Measurements from ENCODE around the gene CDK17.

Gene CDK17

DNA sequence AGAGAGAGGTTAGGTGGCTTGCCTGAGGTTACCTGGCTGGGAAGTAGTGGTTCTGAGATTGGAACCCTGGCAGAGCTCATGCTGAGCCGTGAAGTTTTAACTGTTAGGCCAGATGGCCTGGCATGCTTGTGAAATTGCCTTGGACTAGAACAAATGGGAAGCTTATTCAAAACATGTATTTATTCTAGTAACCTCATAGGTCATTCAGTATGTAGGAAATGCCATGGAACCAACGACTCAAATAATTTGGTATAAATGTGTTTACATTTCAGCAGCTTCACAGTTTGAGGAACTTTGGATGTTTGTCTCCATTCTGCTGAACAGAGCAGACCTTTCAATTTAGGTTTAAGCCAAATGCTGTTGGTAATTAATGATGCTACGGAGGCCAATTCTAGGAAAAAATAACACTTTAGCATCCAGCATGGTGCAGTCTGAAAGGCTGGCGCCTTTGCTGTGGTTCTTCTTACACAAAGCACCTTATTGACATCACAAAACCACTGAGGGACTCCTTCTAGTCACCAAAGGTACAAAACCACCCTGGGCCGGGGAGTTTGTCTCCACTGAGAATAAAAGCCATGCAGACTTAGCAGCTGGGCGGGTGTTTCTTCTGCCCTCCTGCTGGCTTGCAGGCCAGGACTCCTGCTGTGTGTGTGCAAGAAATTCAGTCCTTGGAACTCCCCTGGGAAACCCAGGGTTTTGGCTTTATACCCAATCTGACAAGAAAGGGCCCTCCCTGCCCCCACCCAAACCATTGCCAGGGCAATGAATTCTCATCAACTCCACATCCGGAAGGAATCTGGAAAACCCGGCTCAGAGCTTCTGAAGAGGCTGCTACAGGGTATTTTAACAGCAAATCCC, 141.9 kb downstream of the CDK17 start:
- peak; percentile 51 for DNase-seq

DNA sequence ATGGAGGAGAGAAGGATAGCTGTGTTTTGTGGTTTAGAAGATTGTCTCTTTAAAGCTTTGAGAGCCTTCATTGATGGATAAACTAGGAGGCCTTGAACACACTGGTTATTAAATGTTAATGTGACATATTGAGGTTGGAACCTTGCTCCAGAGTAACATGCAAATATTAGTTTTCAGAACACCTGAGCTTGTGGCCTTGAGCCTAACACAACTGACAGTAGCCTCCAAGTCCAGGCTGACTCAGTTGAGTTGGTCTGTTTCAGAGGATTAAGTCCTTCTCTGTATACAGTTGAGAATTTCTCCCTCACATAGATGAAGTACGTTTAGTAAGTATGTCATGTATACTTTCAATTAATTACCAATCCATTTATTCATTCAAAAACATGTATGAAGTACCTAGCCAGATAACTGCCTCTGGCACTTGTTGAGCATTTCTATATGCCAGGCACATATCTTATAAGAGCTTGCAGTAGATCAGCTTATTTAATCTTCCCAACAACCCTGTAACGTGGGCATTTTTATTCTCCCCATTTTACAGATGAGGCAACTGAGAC, 142.6 kb downstream of the CDK17 start:
- DNase-seq = no peak

GRCh38 chr12:96256672-96257361, 143.4 kb downstream of the CDK17 start:
- DNase-seq = no peak

- peak; percentile 72 for DNase-seq
Observed at GRCh38 chr12:96255077-96255476, 145.2 kb downstream of the CDK17 start.

GRCh38 chr12:96250119-96250685, 150.0 kb downstream of the CDK17 start:
- no peak for DNase-seq

GRCh38 chr12:96249196-96250118, 150.8 kb downstream of the CDK17 start:
- peak; percentile 62 for DNase-seq

DNA sequence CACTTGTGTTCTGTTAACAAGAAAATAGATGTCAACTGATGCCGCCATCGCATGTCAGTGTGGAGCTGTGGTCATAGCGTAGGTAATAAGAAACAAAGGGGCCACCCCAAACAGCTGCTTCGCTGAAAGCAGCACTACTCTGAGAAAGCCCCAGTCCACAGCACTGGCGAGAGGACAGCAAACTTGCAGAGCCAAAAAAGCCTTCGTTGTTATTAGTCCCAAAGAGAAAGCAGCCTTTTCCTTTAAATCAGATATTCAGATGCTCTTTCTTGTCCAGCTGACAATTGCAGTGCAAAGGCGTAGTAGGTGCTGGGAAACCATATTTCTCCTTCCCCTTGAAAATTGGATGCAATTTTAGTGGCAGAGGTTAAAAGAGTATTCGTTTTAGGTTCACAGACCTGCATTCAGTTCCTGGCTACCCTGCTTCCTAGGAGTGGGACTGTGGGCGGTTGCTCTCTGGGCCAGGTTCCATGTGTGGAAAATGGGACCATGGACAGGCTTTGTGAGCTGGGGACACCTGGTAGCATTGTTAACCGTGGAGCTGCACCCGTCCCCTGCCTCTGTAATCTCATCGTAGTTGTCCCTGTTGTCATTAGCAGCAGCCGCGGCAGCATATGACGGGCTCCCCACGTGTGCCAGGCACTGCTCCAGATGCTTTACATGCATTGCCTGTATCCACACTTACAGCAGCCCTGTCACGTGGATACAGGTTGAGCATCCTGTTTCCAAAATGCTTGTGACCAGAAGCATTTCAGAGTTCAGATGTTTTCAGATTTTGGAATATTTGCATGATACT, 151.9 kb downstream of the CDK17 start:
- no peak for DNase-seq

GRCh38 chr12:96247563-96247962, 152.7 kb downstream of the CDK17 start:
- no peak for DNase-seq

- DNase-seq = no peak
Observed at GRCh38 chr12:96246926-96247505, 153.2 kb downstream of the CDK17 start.

DNA sequence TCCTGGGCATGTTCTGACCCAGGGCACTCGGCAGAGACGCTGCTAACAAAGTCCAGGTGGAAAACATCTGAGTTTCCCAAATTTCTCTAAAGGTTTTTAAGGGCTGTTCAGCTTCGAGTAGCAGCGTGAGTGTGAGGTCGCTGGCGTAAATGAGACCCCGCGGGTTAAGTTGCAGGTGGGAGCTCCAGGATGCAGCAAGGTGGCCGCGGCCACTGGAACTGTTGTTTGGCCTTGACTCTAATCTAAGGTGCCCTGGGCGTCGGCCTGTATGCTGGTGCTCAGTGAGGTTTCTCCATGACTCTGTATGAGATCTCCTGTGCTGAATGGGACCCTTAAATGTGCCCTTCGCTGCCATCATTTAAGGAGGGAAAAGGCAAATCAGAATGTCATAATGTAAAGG, 155.4 kb downstream of the CDK17 start:
- DNase-seq = no peak

GRCh38 chr12:96242597-96242996, 157.6 kb downstream of the CDK17 start:
- no peak for DNase-seq

GRCh38 chr12:96241846-96242256, 158.4 kb downstream of the CDK17 start:
- DNase-seq = peak; percentile 79

DNA sequence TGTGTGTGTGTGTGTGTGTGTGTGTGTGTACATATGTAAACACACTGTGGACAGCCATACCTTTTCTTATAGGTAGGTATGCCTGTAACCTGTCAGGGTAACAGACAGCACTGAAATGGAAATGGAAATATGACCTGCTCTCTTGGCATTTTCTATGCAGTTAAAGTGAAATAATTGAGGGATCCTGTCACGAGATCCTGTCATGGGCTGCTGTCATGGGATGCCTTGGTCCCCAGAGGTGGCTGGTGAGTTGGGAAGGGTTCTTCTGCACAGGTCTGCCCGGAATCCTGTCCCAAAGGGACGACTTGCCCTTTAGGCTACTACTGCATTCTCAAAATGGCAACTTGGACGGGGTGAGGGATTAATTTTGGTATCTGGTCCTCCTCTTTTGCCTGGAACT, 158.8 kb downstream of the CDK17 start:
- DNase-seq = no peak

DNA sequence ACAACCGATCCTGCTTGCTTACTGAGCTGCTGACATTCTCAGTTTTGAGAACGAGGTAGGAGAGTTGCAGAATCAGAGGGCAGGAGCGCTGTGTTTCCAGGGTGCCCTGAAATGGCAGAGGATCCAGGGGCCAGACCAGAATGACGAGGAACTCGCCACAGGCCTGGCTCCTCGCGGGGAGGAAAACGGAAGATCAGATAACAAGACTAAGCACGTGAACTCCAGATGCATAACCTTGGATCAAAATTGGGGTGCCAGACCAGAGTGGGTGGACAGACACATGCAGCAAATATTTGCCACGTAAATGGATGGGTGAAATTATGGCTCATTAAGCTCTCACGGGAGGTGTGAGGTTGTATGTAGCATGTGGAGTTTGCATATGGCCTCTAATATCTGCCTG, 159.6 kb downstream of the CDK17 start:
- no peak for DNase-seq

DNA sequence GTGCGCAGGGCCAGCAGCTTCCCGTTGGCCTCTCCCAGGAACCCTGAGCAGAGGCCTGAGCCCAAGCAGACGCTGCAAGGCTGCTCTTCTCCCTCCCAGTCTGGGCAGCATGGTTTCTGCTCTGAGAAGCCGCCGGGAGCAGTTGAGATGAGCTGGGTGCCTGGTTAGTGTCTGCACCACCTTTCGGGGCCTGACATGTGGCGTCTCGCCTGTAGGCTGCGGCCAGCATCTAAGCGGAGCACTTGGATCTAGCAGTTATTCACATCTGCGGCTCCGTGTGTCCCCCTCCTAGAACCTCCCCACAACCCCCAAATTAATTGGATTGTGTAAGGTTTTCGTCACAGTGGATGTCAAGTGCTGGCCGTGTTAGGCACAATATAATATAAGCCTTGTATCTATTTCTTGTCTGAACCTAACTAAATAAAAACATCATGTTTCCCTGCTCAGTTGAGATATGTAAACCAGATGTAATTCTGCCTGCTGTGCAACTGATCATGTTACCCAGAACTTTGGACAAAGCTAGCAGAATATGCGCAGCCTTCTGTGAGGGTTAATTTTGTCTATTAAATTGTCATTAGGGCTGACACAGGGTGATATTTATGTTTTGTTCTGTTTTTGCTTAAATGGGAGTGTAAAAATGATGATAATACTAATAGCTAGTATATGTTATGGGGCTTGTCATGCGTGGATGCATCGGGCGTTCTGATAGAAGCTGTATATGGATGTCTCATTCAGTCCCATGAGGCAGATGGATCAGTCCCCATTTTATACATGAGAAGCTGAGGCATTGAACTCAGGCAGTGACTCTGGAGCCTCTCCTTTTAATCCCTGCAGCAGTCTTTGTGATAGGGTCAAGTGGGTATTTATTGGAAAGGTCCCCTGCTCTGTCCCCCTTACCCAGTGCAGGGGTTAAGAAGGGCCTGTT, 160.3 kb downstream of the CDK17 start:
- DNase-seq = peak; percentile 57

GRCh38 chr12:96238336-96239047, 161.7 kb downstream of the CDK17 start:
- no peak for DNase-seq

DNA sequence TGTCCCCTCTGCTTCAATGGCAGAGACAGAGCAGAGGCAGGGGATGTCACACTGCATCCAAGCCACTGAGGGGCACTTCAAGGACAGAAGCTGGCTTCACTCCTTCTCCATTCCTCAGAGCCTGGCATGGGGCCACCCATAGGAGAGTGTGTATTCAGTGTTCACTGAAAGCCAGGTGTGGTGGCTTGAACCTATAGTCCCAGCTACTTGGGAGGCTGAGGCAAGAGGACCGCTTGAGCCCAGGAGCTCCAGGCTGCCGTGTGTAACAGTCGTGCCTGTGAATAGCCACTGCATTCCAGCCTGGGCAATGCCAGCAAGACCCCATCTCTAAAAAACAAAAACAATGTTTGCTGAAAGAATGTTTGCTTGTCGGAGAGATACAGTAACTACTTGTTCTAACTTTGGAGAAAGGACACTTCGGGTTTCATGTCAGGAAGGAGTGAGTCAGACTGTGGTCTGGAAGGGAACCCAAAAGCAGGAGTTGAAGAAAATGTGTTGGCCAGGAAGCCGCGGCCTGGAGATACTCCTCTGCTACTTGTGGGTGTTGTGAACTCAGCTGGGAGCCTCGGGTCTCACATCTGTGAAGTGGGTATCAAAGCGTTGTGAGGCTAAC, 162.7 kb downstream of the CDK17 start:
- peak; percentile 83 for DNase-seq

GRCh38 chr12:96237035-96237434, 163.2 kb downstream of the CDK17 start:
- no peak for DNase-seq

All from right hindlimb (tissue), 1 donor.